ENCODE measurements around the gene SF3B5.

SF3B5 gene

GRCh38 chr6:144095134-144096002 lies at the start of gene SF3B5:
Gene SF3B5, minus strand, starts transcription at chr6:144095573. Its CDS starts 76 bp downstream, at chr6:144095497.
- TF ChIP-seq, protein P1, sequence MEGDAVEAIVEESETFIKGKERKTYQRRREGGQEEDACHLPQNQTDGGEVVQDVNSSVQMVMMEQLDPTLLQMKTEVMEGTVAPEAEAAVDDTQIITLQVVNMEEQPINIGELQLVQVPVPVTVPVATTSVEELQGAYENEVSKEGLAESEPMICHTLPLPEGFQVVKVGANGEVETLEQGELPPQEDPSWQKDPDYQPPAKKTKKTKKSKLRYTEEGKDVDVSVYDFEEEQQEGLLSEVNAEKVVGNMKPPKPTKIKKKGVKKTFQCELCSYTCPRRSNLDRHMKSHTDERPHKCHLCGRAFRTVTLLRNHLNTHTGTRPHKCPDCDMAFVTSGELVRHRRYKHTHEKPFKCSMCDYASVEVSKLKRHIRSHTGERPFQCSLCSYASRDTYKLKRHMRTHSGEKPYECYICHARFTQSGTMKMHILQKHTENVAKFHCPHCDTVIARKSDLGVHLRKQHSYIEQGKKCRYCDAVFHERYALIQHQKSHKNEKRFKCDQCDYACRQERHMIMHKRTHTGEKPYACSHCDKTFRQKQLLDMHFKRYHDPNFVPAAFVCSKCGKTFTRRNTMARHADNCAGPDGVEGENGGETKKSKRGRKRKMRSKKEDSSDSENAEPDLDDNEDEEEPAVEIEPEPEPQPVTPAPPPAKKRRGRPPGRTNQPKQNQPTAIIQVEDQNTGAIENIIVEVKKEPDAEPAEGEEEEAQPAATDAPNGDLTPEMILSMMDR (IDR thresholded peaks at IDR 0.05; ENCODE audit: low read depth, low read length): no peak

GRCh38 chr6:144144996-144145395 lies 49.6 kb upstream of the SF3B5 start:
- TF ChIP-seq, protein P1 (IDR thresholded peaks at IDR 0.05; ENCODE audit: low read depth, low read length): no peak
- H3K4me3 ChIP-seq (ENCODE audit: low read depth, low read length): no peak overlapping the region

More at GRCh38 chr6:144095134-144096002, at the start of gene SF3B5:
- peak within 1 kb of the TSS; percentile 84 for H3K4me3 ChIP-seq (ENCODE audit: low read depth, low read length)

- no peak overlapping the region for H3K4me3 ChIP-seq (ENCODE audit: low read depth, low read length)
- TF ChIP-seq, protein P1 (IDR thresholded peaks at IDR 0.05; ENCODE audit: low read depth, low read length): no peak
Observed at GRCh38 chr6:144143878-144144277, 48.5 kb upstream of the SF3B5 start.

DNA sequence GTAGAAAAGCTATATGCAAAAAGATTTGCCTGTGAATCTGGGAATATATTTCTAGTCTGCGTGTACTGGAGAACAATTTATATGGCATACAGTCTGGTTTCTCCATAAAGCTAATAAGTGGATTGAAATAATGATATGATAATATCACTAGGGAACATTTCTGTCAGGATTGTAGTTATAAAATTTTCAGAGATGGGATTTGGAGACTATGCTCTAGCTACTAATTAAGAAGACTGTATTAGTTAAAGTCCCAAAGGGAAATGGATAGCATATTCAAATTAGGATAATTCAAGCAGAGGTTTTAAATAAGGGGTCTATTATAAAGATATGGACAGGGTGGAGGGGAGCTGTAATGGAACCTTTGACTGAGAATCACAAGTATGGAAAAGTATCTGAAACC lies 47.7 kb upstream of the SF3B5 start:
- no peak overlapping the region for H3K4me3 ChIP-seq (ENCODE audit: low read depth, low read length)
- TF ChIP-seq, protein P1 (IDR thresholded peaks at IDR 0.05; ENCODE audit: low read depth, low read length): no peak

GRCh38 chr6:144141470-144141869 lies 46.1 kb upstream of the SF3B5 start:
- TF ChIP-seq, protein P1 (IDR thresholded peaks at IDR 0.05; ENCODE audit: low read depth, low read length): no peak
- no peak overlapping the region for H3K4me3 ChIP-seq (ENCODE audit: low read depth, low read length)

GRCh38 chr6:144140867-144141266 lies 45.5 kb upstream of the SF3B5 start:
- no peak overlapping the region for H3K4me3 ChIP-seq (ENCODE audit: low read depth, low read length)
- TF ChIP-seq, protein P1 (IDR thresholded peaks at IDR 0.05; ENCODE audit: low read depth, low read length): no peak

DNA sequence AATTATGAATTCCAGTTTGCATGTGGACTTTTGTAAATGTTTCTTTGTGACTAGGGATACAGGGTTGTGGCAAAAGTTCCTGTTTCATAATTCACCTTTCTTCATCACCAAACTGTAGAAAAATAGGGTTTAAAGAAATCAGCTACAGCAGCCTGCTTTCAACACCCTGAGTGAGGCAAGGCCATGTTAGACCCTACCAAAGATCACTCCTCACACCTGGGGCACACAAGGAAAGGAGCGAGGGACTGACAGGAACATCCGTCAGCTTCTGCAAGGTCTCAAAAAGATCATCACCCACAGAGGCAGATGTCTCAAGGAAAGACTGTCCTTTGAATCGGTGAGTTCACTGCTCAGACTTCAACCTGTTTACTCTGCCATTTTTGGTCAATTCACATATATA lies 44.4 kb upstream of the SF3B5 start:
- TF ChIP-seq, protein P1 (IDR thresholded peaks at IDR 0.05; ENCODE audit: low read depth, low read length): no peak
- H3K4me3 ChIP-seq (ENCODE audit: low read depth, low read length): no peak overlapping the region
